ENCODE measurements around the gene CLIP3.

CLIP3 gene

GRCh38 chr19:36067681-36068080 is 35.0 kb upstream of the CLIP3 start:
- no peaks in the 10 kb centered on the region for H3K27me3 ChIP-seq (ENCODE audit: insufficient read depth, insufficient read length)
- H3K36me3 ChIP-seq (ENCODE audit: insufficient read depth, insufficient read length, low read length): peaks cover 67% of the 10 kb centered on the region
- TF ChIP-seq ZNF274 (IDR thresholded peaks at IDR 0.05; ENCODE audit: low read depth, low read length): no peak
- no peak for TF ChIP-seq YY1 (IDR thresholded peaks at IDR 0.05; ENCODE audit: insufficient read depth, insufficient read length)
- no peak for TF ChIP-seq SUZ12 (IDR thresholded peaks at IDR 0.05; ENCODE audit: extremely low read depth, insufficient read depth, insufficient read length)
- H3K4me3 ChIP-seq (ENCODE audit: insufficient read length, low read depth): no peak overlapping the region
- H3K4me1 ChIP-seq (ENCODE audit: insufficient read depth, insufficient read length): no peaks in the 10 kb centered on the region
- DNase-seq (ENCODE audit: low read depth, low spot score): no peak
- no peaks in the 10 kb centered on the region; the same call in 1 of the 2 replicates for H3K9me3 ChIP-seq (ENCODE audit: insufficient read depth, low read length)
- H3K9ac ChIP-seq (ENCODE audit: insufficient read length, low read depth): no peak overlapping the region

- peaks cover 67% of the 10 kb centered on the region for H3K36me3 ChIP-seq (ENCODE audit: insufficient read depth, insufficient read length, low read length)
- H3K27me3 ChIP-seq (ENCODE audit: insufficient read depth, insufficient read length): no peaks in the 10 kb centered on the region
- TF ChIP-seq ZNF274 (IDR thresholded peaks at IDR 0.05; ENCODE audit: low read depth, low read length): no peak
- no peak for TF ChIP-seq YY1 (IDR thresholded peaks at IDR 0.05; ENCODE audit: insufficient read depth, insufficient read length)
- no peak for TF ChIP-seq SUZ12 (IDR thresholded peaks at IDR 0.05; ENCODE audit: extremely low read depth, insufficient read depth, insufficient read length)
Observed at GRCh38 chr19:36064826-36065225, 32.2 kb upstream of the CLIP3 start.

GRCh38 chr19:36061367-36061766 is 28.7 kb upstream of the CLIP3 start:
- Histone ChIP-seq H3K27me3 (ENCODE audit: insufficient read depth, insufficient read length) (no peaks in the 10 kb centered on the region), H3K4me1 (ENCODE audit: insufficient read depth, insufficient read length) (peaks cover 2% of the 10 kb centered on the region), H3K36me3 (ENCODE audit: insufficient read depth, insufficient read length, low read length) (peaks cover 69% of the 10 kb centered on the region), H3K4me3 (ENCODE audit: insufficient read length, low read depth) (no peak overlapping the region), H3K9me3 (ENCODE audit: insufficient read depth, low read length) (no peaks in the 10 kb centered on the region), H3K9ac (ENCODE audit: insufficient read length, low read depth) (no peak overlapping the region)
- TF ChIP-seq SUZ12 (IDR thresholded peaks at IDR 0.05; ENCODE audit: extremely low read depth, insufficient read depth, insufficient read length) (no peak), ZNF274 (IDR thresholded peaks at IDR 0.05; ENCODE audit: low read depth, low read length) (no peak), YY1 (IDR thresholded peaks at IDR 0.05; ENCODE audit: insufficient read depth, insufficient read length) (no peak)
- DNase-seq (ENCODE audit: low read depth, low spot score): no peak

More at GRCh38 chr19:36064826-36065225, 32.2 kb upstream of the CLIP3 start:
- DNase-seq (ENCODE audit: low read depth, low spot score): no peak
- Histone ChIP-seq H3K4me3 (ENCODE audit: insufficient read length, low read depth) (no peak overlapping the region), H3K9me3 (ENCODE audit: insufficient read depth, low read length) (no peaks in the 10 kb centered on the region; the same call in 1 of the 2 replicates), H3K9ac (ENCODE audit: insufficient read length, low read depth) (no peak overlapping the region), H3K4me1 (ENCODE audit: insufficient read depth, insufficient read length) (no peaks in the 10 kb centered on the region)

DNA sequence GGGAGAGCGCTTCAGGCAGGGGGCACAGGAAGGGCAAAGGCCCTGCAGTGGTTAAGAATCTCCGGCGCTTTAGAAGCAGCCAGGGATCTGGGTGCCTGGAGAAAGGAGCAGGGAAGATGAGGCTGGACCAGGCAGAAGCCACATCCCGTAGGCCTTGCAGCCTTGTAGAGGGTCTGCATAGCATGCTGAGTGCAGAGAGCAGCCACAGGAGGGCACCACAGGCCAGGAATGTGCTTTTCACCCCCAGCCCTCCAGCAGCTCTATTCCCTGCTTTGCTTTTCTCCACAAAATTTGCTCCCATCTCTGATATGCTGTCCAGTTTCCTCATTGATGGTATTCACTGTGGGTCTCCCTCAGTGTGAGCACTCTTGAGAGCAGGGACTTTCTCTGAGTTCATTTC is 27.8 kb upstream of the CLIP3 start:
- Histone ChIP-seq H3K27me3 (ENCODE audit: insufficient read depth, insufficient read length) (no peaks in the 10 kb centered on the region), H3K9me3 (ENCODE audit: insufficient read depth, low read length) (no peaks in the 10 kb centered on the region), H3K9ac (ENCODE audit: insufficient read length, low read depth) (no peak overlapping the region), H3K36me3 (ENCODE audit: insufficient read depth, insufficient read length, low read length) (peaks cover 62% of the 10 kb centered on the region), H3K4me3 (ENCODE audit: insufficient read length, low read depth) (no peak overlapping the region), H3K4me1 (ENCODE audit: insufficient read depth, insufficient read length) (peaks cover 2% of the 10 kb centered on the region)
- TF ChIP-seq ZNF274 (IDR thresholded peaks at IDR 0.05; ENCODE audit: low read depth, low read length) (no peak), YY1 (IDR thresholded peaks at IDR 0.05; ENCODE audit: insufficient read depth, insufficient read length) (no peak), SUZ12 (IDR thresholded peaks at IDR 0.05; ENCODE audit: extremely low read depth, insufficient read depth, insufficient read length) (no peak)
- DNase-seq (ENCODE audit: low read depth, low spot score): no peak

DNA sequence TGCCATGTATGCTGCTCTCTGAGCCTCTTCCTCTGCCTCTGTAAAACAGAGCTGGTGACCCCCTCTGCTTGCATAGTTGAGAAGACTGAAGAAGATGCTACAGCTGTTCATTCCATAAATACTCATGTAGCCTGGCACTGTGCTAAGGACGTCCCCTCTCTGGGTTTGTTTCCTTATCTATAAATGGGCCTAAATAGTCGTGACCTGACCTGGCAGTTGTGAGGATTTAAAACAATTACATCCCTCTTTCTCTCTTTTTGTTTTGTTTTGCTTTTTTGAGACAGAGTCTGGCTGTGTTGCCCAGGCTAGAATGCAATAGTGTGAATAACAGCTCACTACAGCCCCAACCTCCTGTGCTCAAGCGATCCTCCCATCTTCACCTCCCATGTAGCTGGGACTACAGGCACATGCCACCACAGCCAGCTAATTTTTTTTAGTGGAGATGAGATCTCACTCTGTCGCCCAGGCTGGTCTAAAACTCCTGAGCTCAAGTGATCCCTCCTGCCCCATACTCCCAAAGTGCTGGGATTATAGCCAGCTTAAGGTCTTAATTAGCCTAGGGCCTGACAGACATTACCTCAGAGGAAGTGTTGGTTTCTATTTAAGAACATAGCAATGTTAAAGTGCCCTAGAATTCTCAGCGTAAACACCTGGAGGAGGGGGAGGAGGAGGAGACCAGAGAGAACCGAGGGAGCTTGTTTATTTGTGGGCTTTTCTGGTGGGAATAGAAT is 26.7 kb upstream of the CLIP3 start:
- Histone ChIP-seq H3K36me3 (ENCODE audit: insufficient read depth, insufficient read length, low read length) (peaks cover 54% of the 10 kb centered on the region), H3K27me3 (ENCODE audit: insufficient read depth, insufficient read length) (no peaks in the 10 kb centered on the region), H3K9me3 (ENCODE audit: insufficient read depth, low read length) (no peaks in the 10 kb centered on the region), H3K9ac (ENCODE audit: insufficient read length, low read depth) (no peak overlapping the region), H3K4me1 (ENCODE audit: insufficient read depth, insufficient read length) (peaks cover 2% of the 10 kb centered on the region), H3K4me3 (ENCODE audit: insufficient read length, low read depth) (no peak overlapping the region)
- DNase-seq (ENCODE audit: low read depth, low spot score): no peak
- TF ChIP-seq ZNF274 (IDR thresholded peaks at IDR 0.05; ENCODE audit: low read depth, low read length) (no peak), YY1 (IDR thresholded peaks at IDR 0.05; ENCODE audit: insufficient read depth, insufficient read length) (no peak), SUZ12 (IDR thresholded peaks at IDR 0.05; ENCODE audit: extremely low read depth, insufficient read depth, insufficient read length) (no peak)

DNA sequence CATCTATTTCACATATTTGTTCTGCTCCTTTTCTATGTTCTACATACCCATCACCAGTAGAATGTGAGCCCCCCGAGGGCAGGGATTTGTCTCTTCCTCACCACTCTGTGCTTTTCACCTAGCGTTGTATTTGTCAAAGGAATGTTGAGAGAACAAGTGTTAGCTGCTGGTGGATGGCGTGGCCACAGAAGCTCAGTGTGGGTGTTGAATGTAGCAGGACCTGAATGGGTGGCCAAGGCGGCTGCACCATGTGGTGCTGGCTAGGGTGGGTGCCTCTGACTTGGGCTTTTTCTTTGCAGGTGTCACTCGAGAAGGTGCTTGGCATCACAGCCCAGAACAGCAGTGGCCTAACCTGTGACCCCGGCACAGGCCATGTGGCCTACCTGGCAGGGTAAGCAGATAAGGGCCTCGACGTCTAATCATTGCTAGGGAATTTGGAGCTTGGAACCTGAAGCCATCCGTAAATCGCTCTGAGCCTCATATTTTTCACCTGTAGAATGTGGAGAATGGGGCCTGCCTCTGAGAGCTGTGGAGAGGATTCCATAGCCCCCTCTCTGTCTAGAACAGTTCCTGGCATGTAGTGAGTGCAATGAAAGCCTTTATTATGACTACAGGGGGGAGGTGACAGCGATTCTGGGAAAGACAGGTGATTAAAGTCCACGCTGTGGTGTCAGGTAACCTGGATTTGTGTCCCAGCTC is 26.0 kb upstream of the CLIP3 start:
- Histone ChIP-seq H3K4me3 (ENCODE audit: insufficient read length, low read depth) (no peak overlapping the region), H3K4me1 (ENCODE audit: insufficient read depth, insufficient read length) (peaks cover 2% of the 10 kb centered on the region), H3K9ac (ENCODE audit: insufficient read length, low read depth) (no peak overlapping the region), H3K27me3 (ENCODE audit: insufficient read depth, insufficient read length) (no peaks in the 10 kb centered on the region), H3K9me3 (ENCODE audit: insufficient read depth, low read length) (no peaks in the 10 kb centered on the region), H3K36me3 (ENCODE audit: insufficient read depth, insufficient read length, low read length) (peaks cover 50% of the 10 kb centered on the region)
- DNase-seq (ENCODE audit: low read depth, low spot score): no peak
- no peak for TF ChIP-seq YY1 (IDR thresholded peaks at IDR 0.05; ENCODE audit: insufficient read depth, insufficient read length)
- no peak for TF ChIP-seq SUZ12 (IDR thresholded peaks at IDR 0.05; ENCODE audit: extremely low read depth, insufficient read depth, insufficient read length)
- TF ChIP-seq ZNF274 (IDR thresholded peaks at IDR 0.05; ENCODE audit: low read depth, low read length): no peak

Data from NT2/D1 (cell line).